Hepatocyte (in vitro differentiated cells): Measurements from ENCODE around the gene THRA. TPM values are rescaled to one million over a fixed set of nuclear protein-coding genes. Genes with fewer than 3 reads are reported as not detected.

Experiments used
- DNase-seq: peaks from one replicate; pipeline ENCODE4 v3.0.0-alpha.2; 2016; ENCODE audit warnings: low spot score
- H2AFZ ChIP-seq: fragments of 200-600 bp; sonication (generic); 2 replicates; pipeline ENCODE4 v1.6.0; 2016; ENCODE audit warnings: antibody characterized with exemption, mild to moderate bottlenecking
- H3K27ac ChIP-seq: fragments of 200-600 bp; sonication (generic); 2 replicates; pipeline ENCODE4 v1.5.1; 2016; ENCODE audit warnings: mild to moderate bottlenecking
- H3K27me3 ChIP-seq: fragments of 200-600 bp; sonication (generic); 2 replicates; pipeline ENCODE4 v1.6.1; 2016
- H3K36me3 ChIP-seq: fragments of 200-600 bp; sonication (generic); replicated peaks from 2 replicates; pipeline ENCODE4 v1.5.1; 2016; ENCODE audit warnings: low read depth; ENCODE audit not compliant: insufficient read depth
- H3K4me1 ChIP-seq: fragments of 200-600 bp; sonication (generic); 2 replicates; pipeline ENCODE4 v1.5.1; 2016; ENCODE audit warnings: mild to moderate bottlenecking, moderate library complexity; ENCODE audit not compliant: insufficient read depth
- H3K4me2 ChIP-seq: fragments of 200-600 bp; sonication (generic); 2 replicates; pipeline ENCODE4 v1.6.0; 2016
- H3K4me3 ChIP-seq: fragments of 200-600 bp; sonication (generic); 2 replicates; pipeline ENCODE4 v1.5.1; 2016; ENCODE audit warnings: mild to moderate bottlenecking
- H3K79me2 ChIP-seq: fragments of 200-600 bp; sonication (generic); 2 replicates; pipeline ENCODE4 v1.6.0; 2017; ENCODE audit warnings: mild to moderate bottlenecking
- H3K9me2 ChIP-seq: fragments of 200-600 bp; sonication (generic); replicated peaks from 2 replicates; pipeline ENCODE4 v1.6.0; 2017; ENCODE audit warnings: mild to moderate bottlenecking; ENCODE audit not compliant: insufficient read depth
- H3K9me3 ChIP-seq: fragments of 200-600 bp; sonication (generic); 2 replicates; pipeline ENCODE4 v1.5.1; 2016; ENCODE audit warnings: low read depth, mild to moderate bottlenecking
- H4K20me1 ChIP-seq: fragments of 200-600 bp; sonication (generic); 2 replicates; pipeline ENCODE4 v1.6.0; 2016; ENCODE audit warnings: mild to moderate bottlenecking; ENCODE audit not compliant: insufficient read depth, poor library complexity, severe bottlenecking
- EZH2 ChIP-seq: fragments of 200-600 bp; sonication (generic); IDR thresholded peaks from 2 replicates; pipeline ENCODE4 v1.6.1; 2016; ENCODE audit warnings: antibody characterized with exemption, mild to moderate bottlenecking, borderline replicate concordance
- EZH2phosphoT487 ChIP-seq: fragments of 200-600 bp; sonication (generic); IDR thresholded peaks from one replicate; pipeline ENCODE4 v1.6.1; 2018; ENCODE audit warnings: antibody characterized with exemption, mild to moderate bottlenecking, low read depth, moderate library complexity; ENCODE audit not compliant: unreplicated experiment, severe bottlenecking
- WGBS: methylation state at CpG from one replicate; pipeline ENCODE4 v1.1.6; 2016; ENCODE audit warnings: low lambda C conversion rate; ENCODE audit errors: missing lambda C conversion rate; 5-methylcytosine and 5-hydroxymethylcytosine counted together
- polyA plus RNA-seq: library from polyadenylated mRNA; unstranded; fragments of >200 nt; fragmentation: Nextera tagmentation; extraction: Ambion mirVana; gene quantifications from 2 replicates; pipeline ENCODE4 v1.2.1, GENCODE V29; 2016
- total RNA-seq: library from RNA; depleted of rRNA; stranded (reverse); fragments of >200 nt; gene quantifications from 2 replicates; pipeline ENCODE4 v1.2.3, GENCODE V29; 2014
- TF ChIP-seq, protein P1 (sequence below): fragments of 200-600 bp; sonication (generic); IDR thresholded peaks from 2 replicates; pipeline ENCODE4 v1.5.1; 2016; ENCODE audit warnings: antibody characterized with exemption, mild to moderate bottlenecking; ENCODE audit not compliant: poor library complexity

The THRA gene
- total and polyA plus RNA-seq, 2 experiments from 2014 or later, result 22.5 to 35.3 TPM

DNA sequence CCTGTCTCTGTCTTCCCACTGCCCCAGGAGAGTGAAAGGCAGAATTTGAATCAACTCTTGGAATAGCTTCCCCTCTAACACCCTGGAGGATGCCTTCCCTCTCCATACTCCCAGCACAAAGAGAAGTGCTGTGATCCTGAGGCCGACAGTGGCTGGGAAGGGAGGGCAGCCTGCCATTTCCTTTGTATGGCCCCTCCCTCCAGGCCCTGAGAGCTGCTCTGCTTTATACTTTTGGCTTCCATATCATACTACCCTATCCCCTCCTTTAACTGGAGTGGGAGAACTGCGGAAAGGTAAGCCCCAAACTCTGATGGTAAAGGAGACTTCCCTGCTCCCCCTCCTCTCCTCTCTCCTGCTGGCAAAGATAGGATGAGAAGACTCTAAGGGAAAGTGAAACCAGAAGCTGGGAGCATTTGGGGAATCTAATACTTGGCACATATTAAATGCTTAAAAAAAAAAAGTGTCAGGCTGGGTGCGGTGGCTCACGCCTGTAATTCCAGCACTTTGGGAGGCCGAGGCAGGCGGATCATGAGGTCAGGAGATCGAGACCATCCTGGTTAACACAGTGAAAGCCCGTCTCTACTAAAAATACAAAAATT lies 4.5 kb upstream of the THRA start:
- H3K79me2 ChIP-seq, result peaks cover 12% of the 10 kb centered on the region
- 91% methylated on average over 8 of the region's 8 CpGs for WGBS
- H4K20me1 ChIP-seq, result no peaks in the 10 kb centered on the region
- H3K4me3 ChIP-seq, result no peak overlapping the region
- no peak overlapping the region for H2AFZ ChIP-seq
- TF ChIP-seq EZH2, result no peak
- TF ChIP-seq EZH2phosphoT487, result no peak
- TF ChIP-seq, protein P1, sequence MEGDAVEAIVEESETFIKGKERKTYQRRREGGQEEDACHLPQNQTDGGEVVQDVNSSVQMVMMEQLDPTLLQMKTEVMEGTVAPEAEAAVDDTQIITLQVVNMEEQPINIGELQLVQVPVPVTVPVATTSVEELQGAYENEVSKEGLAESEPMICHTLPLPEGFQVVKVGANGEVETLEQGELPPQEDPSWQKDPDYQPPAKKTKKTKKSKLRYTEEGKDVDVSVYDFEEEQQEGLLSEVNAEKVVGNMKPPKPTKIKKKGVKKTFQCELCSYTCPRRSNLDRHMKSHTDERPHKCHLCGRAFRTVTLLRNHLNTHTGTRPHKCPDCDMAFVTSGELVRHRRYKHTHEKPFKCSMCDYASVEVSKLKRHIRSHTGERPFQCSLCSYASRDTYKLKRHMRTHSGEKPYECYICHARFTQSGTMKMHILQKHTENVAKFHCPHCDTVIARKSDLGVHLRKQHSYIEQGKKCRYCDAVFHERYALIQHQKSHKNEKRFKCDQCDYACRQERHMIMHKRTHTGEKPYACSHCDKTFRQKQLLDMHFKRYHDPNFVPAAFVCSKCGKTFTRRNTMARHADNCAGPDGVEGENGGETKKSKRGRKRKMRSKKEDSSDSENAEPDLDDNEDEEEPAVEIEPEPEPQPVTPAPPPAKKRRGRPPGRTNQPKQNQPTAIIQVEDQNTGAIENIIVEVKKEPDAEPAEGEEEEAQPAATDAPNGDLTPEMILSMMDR, result no peak
- H3K9me3 ChIP-seq, result no peaks in the 10 kb centered on the region
- DNase-seq, result no peak
- no peaks in the 10 kb centered on the region for H3K36me3 ChIP-seq
- H3K4me1 ChIP-seq, result peaks cover 2% of the 10 kb centered on the region
- no peak overlapping the region for H3K27ac ChIP-seq
- H3K4me2 ChIP-seq, result no peak overlapping the region
- H3K27me3 ChIP-seq, result no peaks in the 10 kb centered on the region
- H3K9me2 ChIP-seq, result no peaks in the 10 kb centered on the region

- H3K9me3 ChIP-seq, result no peaks in the 10 kb centered on the region
- H4K20me1 ChIP-seq, result no peaks in the 10 kb centered on the region
- no peak overlapping the region for H2AFZ ChIP-seq
- no peaks in the 10 kb centered on the region for H3K36me3 ChIP-seq
- WGBS, result 75% methylated on average over 1 of the region's 1 CpG
- H3K4me2 ChIP-seq, result no peak overlapping the region
- H3K79me2 ChIP-seq, result peaks cover 12% of the 10 kb centered on the region
- no peak for TF ChIP-seq EZH2
- TF ChIP-seq, protein P1, result no peak
- no peak for TF ChIP-seq EZH2phosphoT487
- H3K9me2 ChIP-seq, result no peaks in the 10 kb centered on the region
- no peak overlapping the region for H3K4me3 ChIP-seq
- peaks cover 3% of the 10 kb centered on the region for H3K4me1 ChIP-seq
- no peak for DNase-seq
- H3K27me3 ChIP-seq, result no peaks in the 10 kb centered on the region
- no peak overlapping the region for H3K27ac ChIP-seq
These were observed 3.9 kb upstream of the THRA start for GRCh38 chr17:40058865-40059264.

- 84% methylated on average over 7 of the region's 8 CpGs for WGBS
- H3K27ac ChIP-seq, result no peak overlapping the region
- peaks cover 4% of the 10 kb centered on the region for H4K20me1 ChIP-seq
- H3K4me1 ChIP-seq, result peaks cover 14% of the 10 kb centered on the region
- no peak for DNase-seq
- peaks cover 21% of the 10 kb centered on the region for H3K79me2 ChIP-seq
- H2AFZ ChIP-seq, result no peak overlapping the region
- H3K4me3 ChIP-seq, result no peak overlapping the region
- no peaks in the 10 kb centered on the region for H3K27me3 ChIP-seq
- H3K9me2 ChIP-seq, result no peaks in the 10 kb centered on the region
- no peaks in the 10 kb centered on the region for H3K9me3 ChIP-seq
- TF ChIP-seq EZH2phosphoT487 (no peak), EZH2 (no peak)
- TF ChIP-seq, protein P1, result no peak
- H3K4me2 ChIP-seq, result no peak overlapping the region
- no peaks in the 10 kb centered on the region for H3K36me3 ChIP-seq
These were observed 2.9 kb upstream of the THRA start for GRCh38 chr17:40059729-40060475.
